HG03442 (cell line): ENCODE measurements around the gene EXO5.
"Not testable (repeated sequence)": the region's sequence is repeated elsewhere in the genome, so short reads cannot be mapped to it uniquely, and the experiment has no call there.

Experiments
- ATAC-seq: cut with Tn5 transposase; IDR thresholded peaks from one replicate; pipeline ENCODE4 v1.9.1; 2021; ENCODE audit warnings: mild to moderate bottlenecking, moderate library complexity; ENCODE audit not compliant: unreplicated experiment

EXO5 gene

DNA sequence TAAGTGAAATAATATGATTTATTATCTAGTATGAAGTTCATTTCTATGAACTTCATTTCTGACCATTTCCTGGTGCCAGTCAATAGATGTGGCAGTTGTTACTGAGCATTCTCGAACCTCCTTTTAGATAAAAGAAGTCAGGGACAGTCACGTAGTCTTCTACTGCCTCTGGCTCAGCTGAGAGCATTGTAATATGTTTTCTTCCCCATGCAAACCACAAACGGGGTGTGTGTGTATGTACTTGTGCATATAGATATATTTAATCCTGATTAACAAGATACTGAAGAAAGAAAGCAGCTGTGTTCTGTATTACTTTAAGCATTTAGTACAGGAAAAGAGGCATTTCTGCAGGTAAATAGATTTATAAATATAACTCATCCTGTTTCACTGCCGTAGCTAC is 44.5 kb downstream of the EXO5 start:
- ATAC-seq = no peak

DNA sequence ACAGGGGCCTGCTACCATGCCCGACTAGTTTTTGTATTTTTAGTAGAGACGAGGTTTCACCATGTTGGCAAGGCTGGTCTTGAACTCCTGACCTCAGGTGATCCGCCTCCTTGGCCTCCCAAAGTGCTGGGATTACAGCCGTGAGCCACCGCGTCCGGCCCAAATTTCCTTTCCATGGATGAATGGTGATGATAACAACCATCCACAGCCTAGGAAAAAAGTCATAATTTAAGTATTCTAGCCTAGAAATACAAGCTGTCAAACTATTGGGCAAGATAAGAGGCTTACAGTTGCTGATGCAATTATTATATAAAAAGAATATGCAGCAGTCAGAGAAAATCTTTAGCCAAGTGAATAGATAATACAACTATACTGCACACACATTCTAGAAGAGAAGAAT is 46.2 kb downstream of the EXO5 start:
- ATAC-seq = not testable (repeated sequence)

DNA sequence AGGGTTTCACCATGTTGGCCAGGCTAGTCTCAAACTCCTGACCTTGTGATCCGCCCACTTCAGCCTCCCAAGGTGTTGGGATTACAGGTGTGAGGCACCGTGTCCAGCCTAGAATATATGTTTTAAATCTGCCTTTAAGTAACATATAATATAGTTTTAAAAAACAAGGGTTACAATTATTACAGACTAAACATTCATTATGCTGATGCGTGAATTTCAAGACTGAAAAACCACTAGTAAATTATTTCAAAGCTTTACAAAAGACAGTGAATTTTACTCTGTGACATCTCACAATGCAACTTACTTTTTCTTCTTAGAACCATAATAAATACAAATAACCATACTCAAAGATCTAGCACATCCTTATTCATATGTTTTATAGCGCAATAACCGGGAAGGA is 47.6 kb downstream of the EXO5 start:
- ATAC-seq = no peak

DNA sequence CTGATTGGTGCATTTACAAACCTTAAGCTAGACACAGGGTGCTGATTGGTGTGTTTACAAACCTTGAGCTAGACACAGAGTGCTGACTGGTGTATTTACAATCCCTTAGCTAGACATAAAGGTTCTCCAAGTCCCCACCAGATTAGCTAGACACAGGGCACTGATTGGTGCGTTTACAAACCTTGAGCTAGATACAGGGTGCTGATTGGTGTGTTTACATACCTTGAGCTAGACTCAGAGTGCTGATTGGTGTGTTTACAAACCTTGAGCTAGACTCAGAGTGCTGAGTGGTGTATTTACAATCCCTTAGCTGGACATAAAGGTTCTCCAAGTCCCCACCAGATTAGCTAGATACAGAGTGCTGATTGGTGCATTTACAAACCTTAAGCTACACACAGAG is 49.7 kb downstream of the EXO5 start:
- not testable (repeated sequence) for ATAC-seq

DNA sequence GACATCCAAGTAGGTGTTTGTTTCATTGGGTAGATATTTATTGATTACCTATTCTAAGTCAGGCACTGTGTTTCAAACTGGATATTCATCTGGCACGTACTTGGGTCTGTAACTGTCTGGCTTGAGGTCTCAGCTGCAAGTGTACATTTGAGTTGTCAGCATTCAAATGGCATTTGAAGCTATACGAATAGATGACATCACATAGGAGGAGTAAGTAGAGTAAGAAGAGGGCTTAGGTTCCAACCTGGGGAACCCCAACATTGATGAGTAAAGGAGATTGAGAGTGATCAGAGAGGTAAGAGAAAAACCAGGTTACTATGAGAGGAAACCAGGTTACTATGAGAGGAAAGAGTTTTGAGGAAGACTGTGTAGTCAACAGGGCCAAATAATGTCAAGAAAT is 53.6 kb downstream of the EXO5 start:
- ATAC-seq = no peak

DNA sequence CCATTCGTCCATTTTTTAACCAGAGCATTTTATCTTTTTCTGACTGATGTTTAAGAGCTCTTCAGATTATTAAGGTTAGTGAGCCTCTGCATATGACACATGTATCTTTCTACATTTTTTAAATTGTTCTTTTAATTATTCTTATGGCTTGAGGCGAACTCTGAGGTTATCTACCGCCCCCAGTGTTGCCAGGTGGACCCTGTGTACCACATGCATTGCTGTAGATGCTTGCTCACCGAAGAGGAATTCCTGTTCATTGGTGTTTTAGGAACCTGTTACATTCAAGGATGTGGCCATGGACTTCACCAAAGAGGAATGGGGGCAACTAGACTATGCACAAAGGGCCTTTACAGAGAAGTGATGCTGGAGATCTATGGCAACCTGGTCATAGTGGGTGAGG is 54.7 kb downstream of the EXO5 start:
- no peak for ATAC-seq

DNA sequence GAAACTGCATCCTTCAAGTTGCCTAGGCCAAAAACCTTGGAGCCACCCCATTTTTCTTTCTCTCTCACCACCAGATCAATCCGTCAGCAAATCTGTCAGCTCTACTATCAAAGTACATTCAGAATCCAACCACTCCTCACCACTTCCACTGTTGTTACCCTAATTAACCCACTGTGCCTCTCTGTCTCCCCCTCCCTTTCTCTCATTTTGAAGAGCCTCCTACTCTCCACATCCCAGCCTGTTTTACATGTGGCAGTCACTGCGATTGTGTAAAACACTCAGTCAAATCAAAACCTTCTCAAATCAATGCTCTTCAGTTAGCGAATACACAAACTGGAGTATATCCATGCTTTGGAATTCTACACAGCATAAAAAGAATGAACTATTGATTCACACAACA is 55.9 kb downstream of the EXO5 start:
- ATAC-seq = no peak

DNA sequence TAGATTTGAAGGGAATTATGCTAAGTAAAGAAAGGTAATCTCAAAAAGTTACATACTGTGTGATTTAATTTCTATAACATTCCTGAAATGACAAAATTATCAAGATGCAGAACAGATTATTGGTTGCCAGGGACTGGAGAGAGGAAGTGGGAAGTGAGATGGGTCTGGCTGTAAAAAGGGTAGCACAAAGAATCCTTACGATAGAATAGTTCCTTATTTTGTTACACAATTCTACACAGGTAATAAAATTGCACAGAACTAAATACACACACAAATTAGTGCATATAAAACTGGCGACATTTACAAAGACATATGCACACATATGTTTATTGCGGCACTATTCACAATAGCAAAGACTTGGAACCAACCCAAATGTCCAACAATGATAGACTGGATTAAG is 56.3 kb downstream of the EXO5 start:
- ATAC-seq = no peak
